SU-DHL-6 (cell line): Measurements from ENCODE around the gene NUP210.

ENCODE experiments used
- CTCF ChIP-seq: fragments of 200-600 bp; sonication (generic); IDR thresholded peaks from one replicate; pipeline ENCODE4 v1.5.1; 2017; ENCODE audit warnings: antibody characterized with exemption, mild to moderate bottlenecking, low read length, moderate library complexity; ENCODE audit not compliant: insufficient read depth, poor library complexity, severe bottlenecking
- EZH2phosphoT487 ChIP-seq: fragments of 200-600 bp; sonication (generic), shearing (Covaris generic); conservative IDR thresholded peaks from 2 replicates; pipeline ENCODE4 v1.6.1; 2018; ENCODE audit warnings: mild to moderate bottlenecking, antibody characterized with exemption, low read length, moderate library complexity, mixed read lengths

GRCh38 chr3:13424865-13425617 lies 4.9 kb upstream of the NUP210 start:
- TF ChIP-seq CTCF (no peak), EZH2phosphoT487 (no peak)
